NB4 (cell line): ENCODE data around the gene FAM227B.

Source experiments
- DNase-seq: peaks from one replicate; pipeline ENCODE4 v3.0.0; 2010; ENCODE audit warnings: low read depth
- H3K4me3 ChIP-seq: one replicate; pipeline ENCODE4 v1.5.1; 2011; ENCODE audit warnings: mild to moderate bottlenecking, low read depth, low read length, moderate library complexity
- CTCF ChIP-seq: IDR thresholded peaks from one replicate; pipeline ENCODE4 v1.5.1; 2012; ENCODE audit warnings: low read depth, low read length
- MAX ChIP-seq: IDR thresholded peaks from 2 replicates; pipeline ENCODE4 v1.6.1; 2011; ENCODE audit warnings: low read depth, low read length
- MYC ChIP-seq: IDR thresholded peaks from 2 replicates; pipeline ENCODE4 v1.6.1; 2011; ENCODE audit warnings: low read depth, low read length
- POLR2A ChIP-seq: IDR thresholded peaks from 2 replicates; pipeline ENCODE4 v1.6.1; 2011; ENCODE audit warnings: mild to moderate bottlenecking; ENCODE audit not compliant: insufficient read length; ENCODE audit errors: extremely low read depth

Gene FAM227B

GRCh38 chr15:49458145-49458544 lies 162.5 kb downstream of the FAM227B start:
- DNase-seq, result no peak
- TF ChIP-seq MYC (no peak), CTCF (no peak), POLR2A (no peak), MAX (no peak)
- no peak overlapping the region for H3K4me3 ChIP-seq

GRCh38 chr15:49456166-49456565 lies 164.5 kb downstream of the FAM227B start:
- H3K4me3 ChIP-seq, result no peak overlapping the region
- TF ChIP-seq CTCF (no peak), MYC (no peak), POLR2A (no peak), MAX (no peak)
- DNase-seq, result no peak

GRCh38 chr15:49452595-49452994 lies 168.0 kb downstream of the FAM227B start:
- TF ChIP-seq MYC, result no peak
- no peak for TF ChIP-seq MAX
- H3K4me3 ChIP-seq, result no peak overlapping the region
- DNase-seq, result no peak

- TF ChIP-seq POLR2A, result no peak
- no peak for TF ChIP-seq CTCF
- TF ChIP-seq MAX, result no peak
- TF ChIP-seq MYC, result no peak
- no peak overlapping the region for H3K4me3 ChIP-seq
- no peak for DNase-seq
These were observed 178.8 kb downstream of the FAM227B start for GRCh38 chr15:49441816-49442215.

GRCh38 chr15:49441356-49441755 lies 179.3 kb downstream of the FAM227B start:
- DNase-seq, result no peak
- no peak for TF ChIP-seq MAX
- no peak for TF ChIP-seq MYC
- TF ChIP-seq POLR2A, result no peak
- no peak overlapping the region for H3K4me3 ChIP-seq

GRCh38 chr15:49439678-49440395 lies 180.8 kb downstream of the FAM227B start:
- peak; percentile 8 for DNase-seq
- no peak overlapping the region for H3K4me3 ChIP-seq
- no peak for TF ChIP-seq POLR2A
- no peak for TF ChIP-seq MYC
- TF ChIP-seq MAX, result no peak
- no peak for TF ChIP-seq CTCF

- peak; percentile 92 for DNase-seq
- TF ChIP-seq POLR2A (peak; percentile 31), MAX (no peak), MYC (peak; percentile 11)
- no peak overlapping the region for H3K4me3 ChIP-seq
These were observed 181.5 kb downstream of the FAM227B start for GRCh38 chr15:49438962-49439631.
